HG02840 (cell line): ENCODE results near the gene BYSL.

Experiments
- ATAC-seq: cut with Tn5 transposase; IDR thresholded peaks from one replicate; pipeline ENCODE4 v1.9.1; 2021; ENCODE audit warnings: mild to moderate bottlenecking, moderate library complexity, moderate number of reproducible peaks; ENCODE audit not compliant: unreplicated experiment, low FRiP score

BYSL gene

GRCh38 chr6:41920921-41921711, at the start of gene BYSL, which contains the start of gene MED20:
Gene BYSL (plus strand): TSS chr6:41921499. CDS start chr6:41921563, 64 bp downstream.
Gene MED20 (minus strand): TSS chr6:41921139. CDS start chr6:41921018, 121 bp downstream.
- peak; percentile 95 for ATAC-seq

- no peak for ATAC-seq
These were observed 49.6 kb upstream of the BYSL start for GRCh38 chr6:41871691-41872090.

GRCh38 chr6:41872147-41872546, 49.2 kb upstream of the BYSL start:
- ATAC-seq = no peak

- no peak for ATAC-seq
These were observed 46.6 kb upstream of the BYSL start for GRCh38 chr6:41874741-41875140.

GRCh38 chr6:41877051-41877680, 44.1 kb upstream of the BYSL start:
- ATAC-seq = no peak

GRCh38 chr6:41878246-41878645, 43.1 kb upstream of the BYSL start:
- ATAC-seq = no peak

GRCh38 chr6:41878961-41879405, 42.3 kb upstream of the BYSL start:
- ATAC-seq = no peak

- ATAC-seq = no peak
These were observed 39.8 kb upstream of the BYSL start for GRCh38 chr6:41881506-41881905.

GRCh38 chr6:41884957-41885356, 36.3 kb upstream of the BYSL start:
- ATAC-seq = no peak

- ATAC-seq = no peak
These were observed 35.4 kb upstream of the BYSL start for GRCh38 chr6:41885930-41886329.

- ATAC-seq = no peak
These were observed 34.0 kb upstream of the BYSL start for GRCh38 chr6:41887331-41887751.

GRCh38 chr6:41892921-41893564, 28.3 kb upstream of the BYSL start:
- no peak for ATAC-seq

GRCh38 chr6:41894366-41895299, 26.7 kb upstream of the BYSL start:
- peak; percentile 13 for ATAC-seq

GRCh38 chr6:41895300-41896233, 25.7 kb upstream of the BYSL start, which contains the start of gene USP49:
Gene USP49 (minus strand): TSS chr6:41895375. CDS start chr6:41806983, 88,392 bp downstream.
- ATAC-seq = peak; percentile 82

- no peak for ATAC-seq
These were observed 25.0 kb upstream of the BYSL start for GRCh38 chr6:41896281-41896680.

GRCh38 chr6:41900861-41901260, 20.4 kb upstream of the BYSL start:
- no peak for ATAC-seq

- no peak for ATAC-seq
These were observed 19.3 kb upstream of the BYSL start for GRCh38 chr6:41901882-41902519.

GRCh38 chr6:41909727-41910126, 11.6 kb upstream of the BYSL start:
- ATAC-seq = no peak

- ATAC-seq = no peak
These were observed 7.0 kb upstream of the BYSL start for GRCh38 chr6:41914343-41914742.
